Esophagus muscularis mucosa (tissue), 4 donors: ENCODE data around the gene TBC1D22A. TPM values are rescaled to one million over a fixed set of nuclear protein-coding genes. Genes with fewer than 3 reads are reported as not detected.

Experiments
- DNase-seq: peaks from one replicate; pipeline ENCODE4 v3.0.0-alpha.2; 2017; ENCODE audit errors: extremely low spot score
- H3K27ac ChIP-seq, 4 donors: fragments of 200-600 bp; sonication (generic); replicated peaks in 1 of 4; 1 replicate in 3 of 4; 2 replicates in 1 of 4; pipeline ENCODE4 v1.5.1; 2016 to 2019; ENCODE audit warnings: mild to moderate bottlenecking in 1 of 4
- H3K27me3 ChIP-seq, 4 donors: fragments of 200-600 bp; sonication (generic); one replicate each; pipeline versions ENCODE4 v1.5.1 to v1.6.0; 2016 to 2019
- H3K36me3 ChIP-seq, 4 donors: fragments of 200-600 bp; sonication (generic); one replicate each; pipeline ENCODE4 v1.5.1; 2016 to 2019
- H3K4me1 ChIP-seq, 4 donors: fragments of 200-600 bp; sonication (generic); one replicate each; pipeline ENCODE4 v1.5.1; 2016 to 2019
- H3K4me3 ChIP-seq, 4 donors: fragments of 200-600 bp; sonication (generic); 1 replicate in 2 of 4; 2 replicates in 2 of 4; pipeline ENCODE4 v1.5.1; 2016 to 2019; ENCODE audit warnings: mild to moderate bottlenecking in 4 of 4, moderate library complexity in 1 of 4
- H3K9me3 ChIP-seq, 4 donors: fragments of 200-600 bp; sonication (generic); 1 replicate in 3 of 4; 2 replicates in 1 of 4; pipeline ENCODE4 v1.5.1; 2016 to 2019
- EP300 ChIP-seq: sonication (generic); formaldehyde crosslinking; IDR thresholded peaks from one replicate; pipeline ENCODE4 v1.6.1; 2017; ENCODE audit warnings: antibody characterized with exemption
- POLR2A ChIP-seq: fragments of 450-650 bp; IDR thresholded peaks from one replicate; pipeline ENCODE4 v1.6.1; 2017; ENCODE audit warnings: antibody characterized with exemption, moderate library complexity, mild to moderate bottlenecking, low read depth
- POLR2AphosphoS5 ChIP-seq, 2 donors: sonication (generic); formaldehyde crosslinking; IDR thresholded peaks; one replicate each; pipeline ENCODE4 v1.6.1; 2017; ENCODE audit warnings: antibody characterized with exemption in 2 of 2
- WGBS: methylation state at CpG from one replicate; pipeline ENCODE4 v1.1.5; 2018; 5-methylcytosine and 5-hydroxymethylcytosine counted together
- intact Hi-C: fragments of 100-400 bp; cut with DNase I; formaldehyde crosslinking; loops from one replicate; pipeline ENCODE4 v1.15.1; 2023
- total RNA-seq, 4 donors: library from RNA; depleted of rRNA; stranded (reverse); fragments of >200 nt; gene quantifications; one replicate each; pipeline versions ENCODE4 v1.1.0 to v1.2.1, GENCODE V29; 2016
- TF ChIP-seq, protein P1 (sequence below), 3 experiments: fragments of 200-600 bp in 2 of 3; fragments of 450-650 bp in 1 of 3; sonication (generic) in 2 of 3; IDR thresholded peaks; one replicate each; pipeline ENCODE4 v1.5.1; 2017 to 2019; ENCODE audit warnings: antibody characterized with exemption in 3 of 3, mild to moderate bottlenecking in 2 of 3, moderate library complexity in 1 of 3

TBC1D22A gene
- total RNA-seq, 4 donors from 2014 or later: 15.2 to 20.7 (median 18.8) TPM

DNA sequence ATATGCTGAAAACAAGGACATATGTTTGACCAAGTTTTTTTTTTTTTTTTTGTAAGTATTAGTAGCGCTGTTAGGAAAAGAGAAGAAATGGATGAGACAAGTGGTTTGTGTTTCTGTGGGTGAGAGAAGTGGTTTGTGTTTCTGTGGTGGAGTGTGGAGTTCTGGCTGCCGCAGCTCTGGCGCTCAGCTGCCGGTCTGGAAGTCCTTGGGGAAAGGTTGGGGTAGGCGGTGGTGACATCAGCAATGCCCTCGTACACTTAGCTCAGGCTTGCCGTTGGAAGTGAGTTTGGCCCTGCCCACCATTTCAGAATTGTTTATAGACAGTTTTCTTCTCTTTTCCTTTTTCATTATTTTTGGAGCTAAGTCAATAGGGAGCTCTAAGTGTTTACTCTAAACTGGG, 116.6 kb downstream of the TBC1D22A start:
- TF ChIP-seq EP300 (no peak), POLR2AphosphoS5 (IDR thresholded peaks at IDR 0.05) (no peak), POLR2A (no peak)
- TF ChIP-seq, protein P1, sequence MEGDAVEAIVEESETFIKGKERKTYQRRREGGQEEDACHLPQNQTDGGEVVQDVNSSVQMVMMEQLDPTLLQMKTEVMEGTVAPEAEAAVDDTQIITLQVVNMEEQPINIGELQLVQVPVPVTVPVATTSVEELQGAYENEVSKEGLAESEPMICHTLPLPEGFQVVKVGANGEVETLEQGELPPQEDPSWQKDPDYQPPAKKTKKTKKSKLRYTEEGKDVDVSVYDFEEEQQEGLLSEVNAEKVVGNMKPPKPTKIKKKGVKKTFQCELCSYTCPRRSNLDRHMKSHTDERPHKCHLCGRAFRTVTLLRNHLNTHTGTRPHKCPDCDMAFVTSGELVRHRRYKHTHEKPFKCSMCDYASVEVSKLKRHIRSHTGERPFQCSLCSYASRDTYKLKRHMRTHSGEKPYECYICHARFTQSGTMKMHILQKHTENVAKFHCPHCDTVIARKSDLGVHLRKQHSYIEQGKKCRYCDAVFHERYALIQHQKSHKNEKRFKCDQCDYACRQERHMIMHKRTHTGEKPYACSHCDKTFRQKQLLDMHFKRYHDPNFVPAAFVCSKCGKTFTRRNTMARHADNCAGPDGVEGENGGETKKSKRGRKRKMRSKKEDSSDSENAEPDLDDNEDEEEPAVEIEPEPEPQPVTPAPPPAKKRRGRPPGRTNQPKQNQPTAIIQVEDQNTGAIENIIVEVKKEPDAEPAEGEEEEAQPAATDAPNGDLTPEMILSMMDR (IDR thresholded peaks at IDR 0.05): no peak
- no peak for DNase-seq
- intact Hi-C loops: no loop called here
- Histone ChIP-seq H3K27me3 (no peaks in the 10 kb centered on the region), H3K9me3 (no peaks in the 10 kb centered on the region), H3K36me3 (peaks cover 0 to 9% (median 2%) of the 10 kb centered on the region in 4 donors), H3K4me1 (peaks cover 0 to 3% (median 0%) of the 10 kb centered on the region in 4 donors), H3K4me3 (no peak overlapping the region), H3K27ac (no peak overlapping the region)
- WGBS: 83% methylated on average over 7 of the region's 7 CpGs

DNA sequence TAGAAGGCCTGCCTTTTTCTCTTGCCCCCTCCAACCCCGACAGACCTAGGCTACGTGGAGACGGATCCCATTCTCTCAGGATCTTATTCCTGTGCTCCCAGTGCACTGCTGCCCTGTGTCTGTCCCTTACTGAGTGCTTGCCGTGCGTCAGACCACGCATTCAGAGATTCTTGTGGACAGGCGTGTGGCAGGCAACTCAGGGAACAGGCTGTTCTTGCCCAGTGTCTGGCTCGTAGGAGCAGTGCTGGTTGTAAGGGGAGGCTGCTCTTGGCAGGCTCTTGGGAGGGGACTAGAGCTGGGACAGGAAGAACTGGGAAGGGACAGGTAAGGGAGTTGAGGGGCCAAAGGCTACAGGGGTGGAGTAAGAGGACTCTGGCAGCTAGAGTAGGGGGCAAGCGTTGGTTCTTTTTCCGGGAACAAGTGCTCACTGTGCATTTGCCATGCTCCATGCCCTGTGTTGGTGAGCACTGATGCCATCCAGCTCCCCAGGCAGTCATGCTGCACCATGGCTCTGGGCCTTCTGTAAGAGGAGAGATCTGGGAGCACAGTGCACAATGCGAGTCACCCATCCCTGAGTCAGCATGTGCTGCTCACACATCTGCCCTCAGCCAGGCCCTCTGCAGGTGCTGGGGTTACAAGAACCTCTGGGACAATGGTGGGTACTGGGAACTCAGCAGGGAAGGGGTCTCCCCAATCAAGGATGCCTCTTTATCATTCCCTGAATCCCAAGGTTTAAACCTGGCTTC, 119.1 kb downstream of the TBC1D22A start:
- Histone ChIP-seq H3K27ac (no peak overlapping the region), H3K27me3 (no peaks in the 10 kb centered on the region), H3K36me3 (peaks cover 0 to 17% (median 5%) of the 10 kb centered on the region in 4 donors), H3K4me1 (peaks cover 0 to 3% (median 0%) of the 10 kb centered on the region in 4 donors), H3K9me3 (no peaks in the 10 kb centered on the region), H3K4me3 (no peak overlapping the region)
- TF ChIP-seq, protein P1 (IDR thresholded peaks at IDR 0.05): no peak
- TF ChIP-seq POLR2AphosphoS5 (IDR thresholded peaks at IDR 0.05): no peak
- no peak for TF ChIP-seq EP300
- no peak for TF ChIP-seq POLR2A
- 86% methylated on average over 8 of the region's 11 CpGs for WGBS
- intact Hi-C loops: no loop called here
- no peak for DNase-seq

DNA sequence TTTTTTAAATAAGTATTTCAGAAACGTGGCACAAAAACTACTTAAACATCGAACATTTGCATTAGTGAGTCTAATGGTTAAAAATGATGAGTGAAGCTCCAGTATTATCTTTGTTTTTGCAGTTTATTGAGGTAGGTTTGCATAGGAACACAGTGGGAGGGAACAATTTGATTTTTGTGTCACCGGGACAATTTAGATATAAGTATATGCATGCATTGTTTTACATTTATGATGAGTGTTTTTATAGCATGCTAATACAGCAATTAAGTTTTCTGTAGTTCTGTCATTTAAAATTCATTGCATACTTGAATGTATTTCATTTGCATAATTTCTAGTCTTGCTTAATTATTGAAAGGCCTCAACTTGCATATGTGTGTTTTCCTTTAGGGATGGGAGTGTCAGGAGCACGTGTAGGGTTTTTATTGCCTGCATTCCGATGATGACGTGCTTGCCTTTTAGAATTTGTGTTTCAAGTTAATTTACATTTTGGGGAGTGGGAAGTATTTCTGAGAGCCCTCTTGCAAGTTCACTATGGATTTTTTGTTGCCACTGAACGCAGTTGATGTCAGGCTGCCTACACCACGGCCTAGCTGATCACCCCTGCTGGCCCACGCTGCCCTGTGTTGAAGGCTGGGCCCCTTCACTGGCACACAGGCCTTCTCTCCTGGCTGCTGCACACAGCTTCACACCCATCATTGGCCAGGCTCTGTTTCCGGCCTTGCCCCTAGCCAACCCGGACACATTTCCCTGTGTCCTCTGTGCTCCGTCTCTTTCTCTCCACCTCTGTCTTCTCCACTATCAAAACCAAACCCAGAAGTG, 120.9 kb downstream of the TBC1D22A start:
- Histone ChIP-seq H3K4me3 (no peak overlapping the region), H3K36me3 (peaks cover 0 to 17% (median 5%) of the 10 kb centered on the region in 4 donors), H3K9me3 (no peaks in the 10 kb centered on the region), H3K27ac (no peak overlapping the region), H3K27me3 (no peaks in the 10 kb centered on the region), H3K4me1 (peaks cover 0 to 3% (median 0%) of the 10 kb centered on the region in 4 donors)
- no peak for DNase-seq
- TF ChIP-seq POLR2AphosphoS5 (IDR thresholded peaks at IDR 0.05): no peak
- WGBS: 78% methylated on average over 12 of the region's 12 CpGs
- intact Hi-C loops: no loop called here

DNA sequence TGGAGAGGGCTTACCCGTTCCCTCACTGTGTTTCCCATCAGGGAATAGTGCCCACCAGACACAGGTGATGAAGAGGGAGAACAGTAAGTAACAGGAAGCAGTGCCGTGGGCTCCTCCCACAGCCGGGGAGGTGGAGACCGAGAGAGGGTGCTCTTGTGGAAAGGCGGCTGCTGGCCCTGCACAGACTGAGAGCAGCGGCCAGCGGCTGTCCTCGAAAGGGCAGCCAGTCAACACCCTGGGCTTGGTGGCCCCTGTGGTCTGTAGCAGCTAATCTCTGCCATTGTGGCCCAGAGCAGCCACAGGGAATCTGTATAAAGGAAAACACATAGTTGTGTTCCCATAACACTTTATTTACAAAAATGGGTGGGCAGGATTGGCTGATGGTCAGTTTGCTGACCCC, 121.9 kb downstream of the TBC1D22A start:
- Histone ChIP-seq H3K27me3 (no peaks in the 10 kb centered on the region), H3K4me3 (no peak overlapping the region), H3K36me3 (peaks cover 0 to 17% (median 5%) of the 10 kb centered on the region in 4 donors), H3K27ac (no peak overlapping the region), H3K4me1 (peaks cover 0 to 3% (median 0%) of the 10 kb centered on the region in 4 donors), H3K9me3 (no peaks in the 10 kb centered on the region)
- no peak for TF ChIP-seq EP300
- TF ChIP-seq POLR2A: no peak
- no peak for TF ChIP-seq POLR2AphosphoS5 (IDR thresholded peaks at IDR 0.05)
- TF ChIP-seq, protein P1 (IDR thresholded peaks at IDR 0.05): no peak
- intact Hi-C loops: no loop called here
- 100% methylated on average over 7 of the region's 8 CpGs for WGBS
- no peak for DNase-seq

DNA sequence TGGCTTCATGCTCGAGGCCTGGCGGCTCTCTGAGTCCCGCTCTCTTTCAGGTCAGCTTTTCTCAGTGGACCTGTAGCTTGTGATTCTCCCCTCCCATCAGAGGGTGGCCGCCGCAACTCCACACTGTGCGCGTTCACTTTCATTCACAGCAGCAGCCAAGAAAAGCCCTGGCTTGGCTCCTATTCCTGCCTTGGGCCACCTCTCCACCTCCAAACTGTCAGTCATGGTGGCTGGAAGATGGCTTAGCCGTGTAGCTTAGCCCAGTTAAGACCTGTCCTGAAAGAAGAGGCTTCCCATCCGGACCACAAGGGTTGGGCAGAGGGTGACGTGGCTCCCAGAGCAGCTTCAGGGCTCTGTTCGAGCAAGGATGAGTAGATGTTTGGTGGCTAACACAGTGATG, 125.5 kb downstream of the TBC1D22A start:
- intact Hi-C loops: no loop called here
- 91% methylated on average over 11 of the region's 11 CpGs for WGBS
- Histone ChIP-seq H3K4me3 (no peak overlapping the region), H3K9me3 (no peaks in the 10 kb centered on the region), H3K27ac (no peak overlapping the region), H3K36me3 (peaks cover 0 to 33% (median 16%) of the 10 kb centered on the region in 4 donors), H3K27me3 (no peaks in the 10 kb centered on the region), H3K4me1 (peaks cover 0 to 1% (median 0%) of the 10 kb centered on the region in 4 donors)
- DNase-seq: no peak
- TF ChIP-seq POLR2A: no peak
- TF ChIP-seq, protein P1 (IDR thresholded peaks at IDR 0.05): no peak
- no peak for TF ChIP-seq POLR2AphosphoS5 (IDR thresholded peaks at IDR 0.05)
- TF ChIP-seq EP300: no peak
